ENCODE data around the gene TANC1.

TANC1 gene

DNA sequence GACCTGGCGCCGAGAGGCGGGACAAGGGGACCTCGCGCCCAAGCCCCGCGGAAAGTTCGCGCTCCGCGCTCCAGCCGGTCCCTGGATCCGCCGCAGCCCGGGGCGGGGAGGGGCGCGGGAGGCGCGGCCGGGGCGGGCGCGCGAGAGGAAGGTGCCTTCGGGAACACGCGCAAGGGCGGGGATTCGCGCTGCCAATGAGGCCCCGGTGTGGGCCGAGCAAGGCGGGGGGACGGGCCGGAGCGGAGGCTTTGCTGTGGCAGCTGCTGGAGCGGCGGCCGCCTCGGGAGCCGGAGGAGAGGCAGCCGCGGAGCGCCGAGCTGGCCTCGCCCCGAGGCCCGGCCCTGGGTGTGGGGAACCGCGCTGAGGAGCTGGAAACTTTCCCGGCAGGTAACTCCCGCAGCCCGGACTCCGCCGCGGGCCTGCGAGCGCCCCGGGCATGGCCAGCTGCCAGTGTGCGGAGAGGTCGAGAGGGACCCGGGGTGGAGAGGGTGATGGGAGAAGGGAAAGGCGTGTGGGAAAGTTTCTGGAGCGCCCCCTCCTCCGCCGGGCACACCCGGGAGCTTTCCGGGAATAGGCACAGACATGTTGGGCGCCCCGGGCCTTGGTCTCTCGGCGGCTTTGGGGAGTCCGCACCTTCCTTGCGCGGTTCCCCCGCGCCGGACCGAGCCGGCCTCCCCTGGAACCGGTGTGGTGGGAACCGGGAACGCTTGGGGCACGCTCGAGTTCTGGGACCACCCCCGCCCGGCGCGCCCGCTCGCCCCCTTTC is at the start of gene TANC1:
Gene TANC1, plus strand, starts transcription at position 245 of the 766 bp plus-strand sequence. CDS start 97,271 bp downstream, outside the sequence.
- DNase-seq (ENCODE audit: low spot score), result peak; percentile 94

DNA sequence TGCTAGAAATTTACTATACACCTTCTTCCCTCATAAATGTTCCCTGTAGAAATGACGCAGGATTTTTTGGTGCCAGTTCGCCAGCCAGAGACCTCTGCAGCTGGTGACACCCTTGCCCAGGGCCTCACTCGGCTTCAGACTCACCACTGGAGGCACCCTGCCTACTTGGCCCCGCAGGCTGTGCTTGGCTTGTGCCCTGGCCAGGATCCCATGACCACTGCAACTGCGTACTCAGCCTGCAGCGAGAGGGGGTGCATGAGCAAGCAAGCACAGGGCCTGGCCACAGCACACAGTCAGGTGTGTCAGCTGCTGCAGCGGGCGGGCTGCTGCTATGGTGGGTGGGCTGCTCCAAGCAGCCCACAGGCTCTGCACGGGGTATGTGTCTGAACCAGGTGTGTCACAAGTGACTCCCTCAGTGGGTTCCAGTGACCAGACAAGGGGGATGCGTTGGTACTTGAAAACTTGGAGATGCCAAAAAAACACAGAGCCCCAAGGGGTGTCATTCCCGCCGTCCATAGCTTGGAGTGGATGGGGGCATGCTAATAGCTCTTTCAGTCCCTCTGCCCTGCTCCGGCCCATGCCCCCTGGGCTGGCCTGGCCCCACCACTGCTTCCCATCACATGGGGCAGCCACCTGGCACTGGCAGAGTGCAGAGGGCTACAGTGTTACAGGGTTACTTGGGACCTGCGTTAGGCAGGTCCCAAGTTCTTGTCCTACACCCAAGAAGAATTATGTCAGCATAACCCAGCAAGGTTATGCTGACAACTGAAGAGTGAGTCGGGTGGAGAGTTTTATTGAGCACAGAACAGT is 46.6 kb upstream of the TANC1 start:
- no peak for DNase-seq (ENCODE audit: low spot score)

DNA sequence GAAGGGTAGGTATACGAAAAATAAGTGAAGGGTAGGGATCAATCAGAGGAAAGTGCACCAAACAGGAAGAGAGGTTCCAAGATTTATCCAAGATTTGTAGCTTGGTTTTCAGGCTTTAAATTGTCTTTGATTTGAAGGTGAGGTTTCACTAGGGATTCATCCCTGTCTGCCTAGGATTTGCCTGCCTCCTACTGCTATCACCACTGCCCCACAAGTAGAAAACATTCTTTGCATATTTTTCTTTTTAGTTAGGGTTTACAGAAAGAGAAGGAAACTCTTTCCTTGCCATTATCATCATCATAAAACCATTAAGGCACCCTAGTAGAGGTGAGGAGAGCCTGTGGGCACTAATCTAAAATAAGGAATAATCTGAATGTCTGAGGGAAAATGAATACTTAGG is 45.8 kb upstream of the TANC1 start:
- no peak for DNase-seq (ENCODE audit: low spot score)

DNA sequence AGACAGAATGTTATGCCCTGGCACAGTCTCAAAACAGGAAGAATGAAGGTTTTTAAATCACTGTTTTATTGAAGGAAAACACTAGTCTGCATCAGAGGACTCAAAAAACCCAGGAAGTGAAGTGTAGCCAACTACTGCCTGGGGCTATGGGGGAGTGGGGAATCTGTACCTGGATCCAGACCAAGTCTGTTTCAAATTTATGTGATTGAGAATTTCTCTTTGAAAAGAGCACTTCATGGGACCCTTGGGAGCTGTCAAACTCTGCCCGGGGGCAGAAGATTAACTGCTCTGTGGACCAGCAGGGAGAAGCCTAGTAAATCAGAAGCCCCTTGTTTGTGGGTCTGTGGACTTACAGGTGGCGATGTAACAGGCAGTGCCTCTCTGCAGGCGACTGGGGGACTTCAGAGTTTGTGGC is 45.3 kb upstream of the TANC1 start:
- DNase-seq (ENCODE audit: low spot score), result no peak

DNA sequence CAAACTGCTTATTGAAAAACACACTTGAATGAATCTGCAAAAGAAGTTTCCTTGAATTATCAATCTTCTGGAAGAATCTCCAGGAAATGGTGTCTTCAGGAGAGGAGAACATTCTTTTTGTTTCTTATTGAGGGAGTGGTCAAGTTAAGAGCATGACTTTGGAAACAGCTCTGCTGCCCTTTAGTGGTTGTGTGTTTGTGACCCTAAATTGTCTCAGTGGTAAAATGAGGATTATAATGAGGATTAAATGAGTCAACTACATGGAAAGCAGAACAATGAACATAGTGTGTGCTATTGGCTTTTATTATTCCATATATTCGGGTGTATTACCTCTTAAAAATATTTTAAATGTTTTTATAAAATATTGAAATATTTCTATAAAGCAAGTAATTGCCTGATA is 44.8 kb upstream of the TANC1 start:
- no peak for DNase-seq (ENCODE audit: low spot score)

DNA sequence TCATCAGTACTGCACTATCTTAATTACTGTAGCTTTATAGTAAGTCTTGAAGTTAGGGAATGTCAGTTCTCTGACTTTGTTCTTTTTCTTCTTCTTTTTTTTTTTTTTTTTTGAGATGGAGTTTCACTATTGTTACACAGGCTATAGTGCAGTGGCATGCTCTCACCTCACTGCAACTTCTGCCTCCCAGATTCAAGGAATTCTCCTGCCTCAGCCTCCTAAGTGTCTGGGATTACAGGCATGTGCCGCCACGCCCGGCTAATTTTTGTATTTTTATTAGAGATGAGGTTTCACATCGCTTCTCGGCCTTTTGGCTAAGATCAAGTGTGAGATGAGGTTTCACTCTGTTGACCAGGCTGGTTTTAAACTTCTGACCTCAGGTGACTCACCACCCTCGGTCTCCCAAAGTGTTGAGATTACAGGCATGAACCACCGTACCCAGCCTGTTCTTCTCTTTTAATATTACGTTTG is 41.9 kb upstream of the TANC1 start:
- peak; percentile 92 for DNase-seq (ENCODE audit: low spot score)

DNA sequence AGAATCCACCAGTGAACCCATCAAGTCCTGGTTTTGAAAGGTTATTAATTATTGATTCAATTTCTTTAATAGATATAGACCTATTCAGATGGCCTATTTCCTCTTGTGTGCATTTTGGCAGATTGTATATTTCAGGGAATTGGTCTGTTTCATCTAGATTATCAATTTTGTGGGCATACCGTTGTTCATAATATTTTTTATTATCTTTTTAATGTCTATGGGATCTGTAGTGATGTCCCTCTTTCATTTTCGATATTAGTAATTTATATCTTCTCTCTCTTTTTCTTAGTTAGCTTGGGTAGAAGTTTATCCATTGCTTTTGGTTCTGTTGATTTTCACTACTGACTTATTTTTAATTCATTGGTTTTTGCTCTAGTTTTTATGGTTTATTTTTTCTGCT is 39.9 kb upstream of the TANC1 start:
- no peak for DNase-seq (ENCODE audit: low spot score)

DNA sequence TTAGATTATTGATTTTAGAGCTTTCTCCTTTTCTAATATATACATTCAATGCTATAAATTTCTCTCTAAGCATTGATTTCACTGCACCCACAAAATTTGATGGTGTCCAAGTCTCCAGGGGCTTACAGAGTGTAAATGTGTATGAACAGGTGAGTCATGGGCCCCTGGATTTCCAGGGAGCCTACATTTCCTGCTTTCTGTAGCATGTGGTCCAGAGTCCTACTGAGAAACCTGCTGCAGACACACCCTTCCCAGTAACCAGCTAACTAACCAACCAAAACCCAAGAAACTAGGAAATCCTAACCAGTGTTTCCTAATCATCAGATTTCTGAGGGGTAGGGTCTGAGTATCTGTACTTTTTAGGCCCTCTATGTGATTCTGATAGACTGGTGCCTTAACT is 39.5 kb upstream of the TANC1 start:
- DNase-seq (ENCODE audit: low spot score), result peak; percentile 51

DNA sequence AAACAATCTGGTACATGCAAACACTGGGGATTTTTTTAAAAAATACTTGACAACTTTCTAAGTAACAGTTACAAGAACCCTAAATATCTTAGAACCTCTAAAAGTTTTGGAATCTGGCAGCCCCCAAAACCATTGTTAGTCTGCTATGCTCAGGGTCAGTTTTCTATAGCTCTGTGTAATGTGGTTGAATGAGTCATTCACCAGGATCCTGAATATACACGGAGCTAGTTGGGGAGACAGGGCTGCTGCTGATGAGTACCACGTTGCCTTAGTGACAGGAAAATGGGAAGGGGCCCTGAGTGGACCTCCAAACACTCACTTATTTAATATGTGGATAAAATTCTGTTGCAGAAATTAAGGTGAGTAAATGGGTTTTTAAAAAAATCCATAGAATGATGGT is 36.9 kb upstream of the TANC1 start:
- DNase-seq (ENCODE audit: low spot score), result peak; percentile 59

DNA sequence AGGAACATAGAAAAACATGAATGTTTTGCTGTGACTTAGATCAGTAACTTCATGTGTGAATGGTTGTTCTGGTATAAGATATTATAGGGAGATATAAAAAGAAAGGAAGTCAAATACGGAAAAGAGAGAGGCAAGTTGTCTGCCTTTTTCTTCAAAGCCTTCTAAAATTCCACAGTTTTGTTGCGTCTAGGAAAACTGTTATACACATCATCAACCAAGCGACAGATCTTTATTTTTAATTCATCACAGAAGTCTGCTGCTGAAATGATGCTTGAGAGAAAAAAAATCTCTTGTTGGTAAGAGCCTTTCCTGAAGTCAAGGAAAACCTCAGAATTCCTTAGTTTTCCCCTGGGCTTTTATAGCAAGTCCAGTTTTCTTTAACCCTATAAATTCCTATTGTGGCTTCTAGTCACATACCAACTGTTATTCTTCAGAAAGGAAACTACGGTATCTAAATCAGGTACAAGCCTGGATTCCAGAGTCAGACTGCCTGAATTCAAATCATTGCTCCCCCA is 36.3 kb upstream of the TANC1 start:
- no peak for DNase-seq (ENCODE audit: low spot score)

DNA sequence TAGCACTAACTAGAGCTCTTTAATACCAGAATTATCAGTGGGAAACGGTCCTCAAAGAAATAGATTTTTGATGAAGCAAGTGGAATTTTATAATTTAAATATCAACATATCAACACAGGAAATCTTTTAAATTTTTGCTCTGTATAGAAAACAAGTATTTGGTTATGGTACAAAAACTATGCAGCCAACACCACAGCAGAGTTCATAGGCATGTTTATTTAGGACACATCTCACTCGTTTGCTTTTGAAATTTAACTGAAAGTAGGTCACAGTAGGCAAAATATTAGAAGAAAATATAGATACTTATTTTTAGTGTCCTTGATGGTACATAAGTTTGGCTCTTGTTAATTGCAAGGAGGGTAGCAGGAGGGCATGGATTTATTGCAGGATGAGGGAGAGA is 34.3 kb upstream of the TANC1 start:
- no peak for DNase-seq (ENCODE audit: low spot score)

DNA sequence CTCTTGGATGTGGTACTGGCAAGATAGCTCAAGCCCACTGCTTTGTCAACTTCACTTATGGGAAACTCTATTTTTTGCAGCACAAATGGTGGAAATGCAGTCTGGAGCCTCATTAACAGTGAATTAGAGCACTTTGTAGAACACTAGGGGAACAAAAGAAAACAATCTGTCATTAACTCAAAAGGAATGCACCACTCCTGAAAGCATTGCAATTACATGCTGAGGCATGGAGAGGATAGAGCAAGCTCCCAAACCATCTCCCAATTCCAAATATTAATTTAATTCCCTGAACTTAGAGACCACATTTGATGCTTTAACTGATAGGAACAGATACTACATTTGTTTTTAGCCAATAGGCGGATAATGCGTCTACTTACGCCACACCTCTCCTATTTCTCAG is 32.8 kb upstream of the TANC1 start:
- DNase-seq (ENCODE audit: low spot score), result no peak

DNA sequence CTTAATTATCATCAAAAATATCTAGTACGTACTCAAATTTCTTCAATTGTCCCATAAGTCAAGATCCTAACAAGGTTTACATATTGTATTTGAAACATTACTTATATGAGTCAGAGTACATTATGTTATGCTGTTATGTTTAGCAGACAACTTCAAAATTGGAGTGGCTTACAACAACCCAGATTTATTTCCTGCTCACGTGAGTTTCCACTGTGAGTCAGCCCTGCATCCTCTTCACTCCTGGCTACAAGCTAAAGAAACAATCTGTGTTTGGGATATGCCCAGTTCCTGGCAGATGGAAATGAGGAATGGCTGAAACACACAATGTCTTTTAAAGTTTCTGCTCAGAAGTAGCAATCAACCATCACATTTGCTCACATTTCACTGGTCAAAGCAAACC is 31.5 kb upstream of the TANC1 start:
- peak; percentile 71 for DNase-seq (ENCODE audit: low spot score)

DNA sequence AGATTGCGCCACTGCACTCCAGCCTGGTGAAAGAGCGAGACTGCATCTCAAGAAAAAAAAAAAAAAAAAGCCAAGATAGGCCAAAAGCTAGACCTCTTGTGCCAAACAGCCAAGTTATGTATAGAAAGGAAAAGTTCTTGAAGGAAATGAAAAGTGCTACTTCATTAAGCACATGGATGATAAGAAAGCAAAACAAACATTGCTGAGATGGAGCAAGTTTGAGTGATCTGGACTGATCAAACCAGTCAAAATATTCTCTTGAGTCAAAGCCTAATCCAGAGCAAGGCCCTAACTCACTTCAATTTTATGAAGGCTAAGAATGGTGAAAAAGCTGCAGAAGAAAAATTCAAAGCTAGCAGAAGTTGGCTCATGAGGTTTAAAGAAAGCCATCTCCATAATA is 28.1 kb upstream of the TANC1 start:
- no peak for DNase-seq (ENCODE audit: low spot score)

DNA sequence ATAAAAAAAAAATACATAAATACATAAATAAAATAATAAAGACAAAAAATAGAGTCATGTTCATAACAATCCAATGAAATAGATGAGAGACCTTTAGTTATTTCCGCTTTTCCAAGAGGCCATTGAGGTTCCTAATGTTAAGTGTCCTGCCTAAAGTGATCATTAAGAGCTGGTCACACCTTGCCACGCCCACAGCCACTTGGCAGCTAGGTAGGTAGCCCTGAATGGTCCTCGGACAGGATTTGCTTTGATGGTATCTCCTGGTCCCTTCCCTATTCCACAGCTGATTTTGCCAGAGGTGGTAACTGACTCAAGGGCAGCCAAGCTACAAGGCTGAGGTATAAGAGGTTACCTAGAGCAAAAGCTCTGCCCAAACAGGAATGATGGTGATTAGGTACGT is 24.5 kb upstream of the TANC1 start:
- no peak for DNase-seq (ENCODE audit: low spot score)

DNA sequence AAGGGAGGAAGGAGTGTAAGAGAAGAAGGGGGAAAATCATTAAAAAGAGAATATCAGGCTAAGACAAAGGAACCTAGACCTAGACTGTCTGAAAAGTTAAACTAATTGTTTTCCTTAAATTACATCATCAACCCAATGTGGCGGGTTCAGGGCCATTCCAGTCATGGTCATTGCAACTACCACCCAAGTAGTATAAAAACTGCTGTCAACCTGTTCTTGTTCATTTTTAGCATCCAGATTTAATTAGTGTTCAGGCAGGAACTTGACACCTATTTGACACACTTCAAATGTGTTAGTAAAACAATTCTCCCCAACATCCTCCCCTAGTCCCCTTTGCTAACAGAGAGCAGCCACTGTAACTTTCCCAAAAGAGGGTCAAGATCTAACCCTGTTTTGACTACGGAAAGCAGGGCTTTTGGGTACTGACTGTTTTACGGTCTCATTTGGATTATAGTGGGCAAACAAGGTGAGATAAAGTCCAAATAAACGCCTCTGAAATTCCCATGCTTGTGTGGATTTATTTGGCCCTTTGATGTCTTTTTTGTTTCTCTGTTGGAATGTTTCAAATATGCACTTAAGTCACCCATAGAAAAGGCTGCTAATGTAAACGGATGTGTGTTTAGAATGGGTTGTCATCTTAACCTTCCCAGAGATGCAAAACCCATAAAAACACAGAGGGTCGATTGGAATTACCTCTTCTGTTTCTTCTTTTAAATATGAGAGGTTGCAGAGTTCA is 19.3 kb upstream of the TANC1 start:
- DNase-seq (ENCODE audit: low spot score), result no peak

DNA sequence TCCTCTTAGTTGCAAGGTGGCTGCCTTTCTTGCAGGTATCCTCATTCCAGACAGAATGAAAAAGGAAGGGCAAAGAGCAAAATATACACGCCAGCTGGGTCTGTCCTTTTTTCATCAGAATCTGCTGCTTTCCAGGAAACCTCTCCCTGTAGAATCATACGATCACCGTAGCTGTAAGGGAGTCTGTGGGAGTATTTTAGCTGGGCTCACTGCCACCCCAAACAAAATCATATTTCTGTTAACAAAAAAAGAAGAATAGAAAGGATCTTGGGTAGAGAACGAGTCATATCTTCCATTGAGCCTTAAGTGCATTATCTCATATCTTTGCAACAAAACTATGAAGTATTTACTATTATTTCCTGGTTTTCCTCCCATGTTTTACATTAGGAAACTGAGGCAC is 15.0 kb upstream of the TANC1 start:
- no peak for DNase-seq (ENCODE audit: low spot score)

DNA sequence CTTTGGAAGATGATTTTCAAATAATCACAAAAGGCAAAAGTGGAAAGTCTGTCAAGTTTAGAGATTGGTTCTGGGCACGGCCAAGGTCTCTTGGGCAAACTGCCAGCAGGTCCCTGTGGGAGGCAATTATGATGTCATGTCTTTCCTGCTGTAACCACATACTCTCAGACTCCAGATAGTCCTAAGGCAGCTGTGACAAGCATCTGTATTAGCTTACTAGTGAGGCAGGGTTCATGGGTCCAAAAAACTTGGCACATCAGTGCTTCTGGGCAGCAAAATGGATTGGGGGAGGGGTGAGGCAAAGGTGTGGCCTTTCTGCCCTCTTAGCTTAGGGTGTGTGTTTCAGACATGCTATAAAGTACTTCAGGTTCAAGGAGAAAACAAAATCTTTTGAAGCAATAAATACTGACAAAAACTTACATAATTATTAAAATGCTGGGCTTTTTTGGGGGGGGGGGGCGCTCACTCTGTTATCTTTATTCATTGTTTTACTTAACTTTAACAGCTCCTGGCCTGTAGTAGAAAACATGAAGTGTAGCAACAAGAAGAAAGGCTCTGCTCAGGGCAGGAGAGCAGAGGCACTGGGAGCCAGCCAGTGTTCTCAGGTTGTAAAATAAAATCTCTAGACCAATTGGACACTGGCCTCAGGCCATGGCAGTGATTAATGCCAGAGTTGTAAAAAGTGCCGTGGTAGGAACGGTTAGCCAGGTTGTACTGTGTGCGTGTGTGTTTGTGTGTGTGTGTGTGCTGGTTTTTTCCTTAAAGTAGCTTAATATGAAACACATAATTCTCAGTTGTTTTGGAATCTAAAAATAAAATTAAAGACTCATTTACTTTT is 14.3 kb upstream of the TANC1 start:
- peak; percentile 94 for DNase-seq (ENCODE audit: low spot score)

DNA sequence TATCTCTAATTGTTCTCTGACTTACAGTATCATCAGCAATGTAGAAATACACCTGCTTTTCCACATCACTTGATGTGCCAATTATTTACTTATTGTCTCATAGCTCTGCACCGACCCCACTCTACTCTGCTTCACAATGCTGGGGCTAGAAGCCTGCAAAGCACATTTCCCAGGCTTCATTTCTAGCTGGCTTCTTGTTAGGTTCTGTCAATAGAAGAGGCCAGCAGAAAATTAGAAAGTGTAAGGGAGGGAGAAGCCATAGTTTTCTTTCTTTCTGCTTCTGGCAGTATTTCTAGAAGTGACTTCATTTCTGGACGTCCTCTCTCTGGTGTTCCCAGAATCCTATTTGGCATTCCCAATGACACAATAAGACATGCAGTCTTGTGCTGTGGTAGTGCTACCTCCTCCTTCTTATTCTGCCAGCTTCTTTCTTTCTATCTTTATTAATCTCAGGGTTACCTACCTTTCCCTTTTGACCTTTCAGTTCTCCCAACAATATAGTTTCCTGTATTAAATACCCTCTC is 12.5 kb upstream of the TANC1 start:
- DNase-seq (ENCODE audit: low spot score), result no peak

DNA sequence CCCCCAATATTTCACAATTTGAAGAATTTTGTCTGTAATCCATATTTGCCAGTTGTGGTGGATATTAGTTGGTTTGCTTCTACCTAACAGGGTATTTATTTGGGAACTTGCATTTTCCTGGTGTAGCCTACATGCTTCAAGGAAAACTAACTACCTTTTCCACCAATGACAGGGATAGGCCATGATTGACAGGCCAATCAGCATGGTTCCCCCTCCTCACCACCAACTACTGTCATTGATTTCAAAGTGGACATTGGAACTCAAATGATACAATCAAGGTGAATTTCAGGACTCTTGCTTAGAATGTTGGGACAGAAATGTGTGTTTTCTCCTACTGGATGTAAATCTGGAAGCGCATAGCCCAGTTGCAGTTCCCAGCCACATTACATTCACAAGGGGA is 10.1 kb upstream of the TANC1 start:
- DNase-seq (ENCODE audit: low spot score), result no peak

DNA sequence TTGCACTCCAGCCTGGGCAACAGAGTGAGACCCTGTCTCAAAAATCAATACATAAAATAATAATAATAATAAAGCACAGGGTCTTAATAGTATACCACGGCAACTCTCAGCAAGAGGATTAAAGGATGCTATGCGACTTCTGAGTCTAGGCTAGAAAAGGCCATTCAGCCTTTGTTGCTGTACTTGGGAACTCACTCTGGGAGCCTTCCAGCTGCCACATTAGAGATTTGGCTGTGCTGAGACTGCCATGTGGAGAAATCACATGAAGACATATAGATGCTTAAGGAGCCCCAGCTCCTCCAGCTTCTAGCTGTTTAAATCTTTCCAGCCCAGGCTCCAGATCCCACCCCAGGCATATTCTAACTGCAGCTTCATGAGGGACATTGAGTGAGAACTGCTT is 8.2 kb upstream of the TANC1 start:
- DNase-seq (ENCODE audit: low spot score), result no peak

Data from kidney tubule cell (primary cell).